HCT116 (cell line): ENCODE data around the gene SLC15A5. TPM values are rescaled to one million over a fixed set of nuclear protein-coding genes. Genes with fewer than 3 reads are reported as not detected.

ENCODE experiments used
- ATAC-seq: fragments of 200-7000 bp; cut with Tn5 transposase; 2 replicates; pipeline ENCODE4 v1.9.1; 2020; ENCODE audit warnings: mild to moderate bottlenecking, moderate library complexity
- BruUV-seq: library from RNA; stranded (reverse); fragments of 400-500 nt; replicated peaks from 2 replicates; lab custom pipeline; 2021; lab: Mats Ljungman, UMichigan
- CTCF ChIA-PET: fragments of 300-600 bp; sonication (Branson Sonifier 250); formaldehyde crosslinking; loops from one replicate; lab custom pipeline; 2021; ENCODE audit warnings: antibody characterized with exemption; lab: Charles Lee
- POLR2A ChIA-PET: fragments of 300-600, 350-600 bp; sonication (Branson Sonifier 250); formaldehyde crosslinking; loops from one replicate; lab custom pipeline; 2021; ENCODE audit warnings: antibody characterized with exemption; lab: Charles Lee
- RAD21 ChIA-PET, 2 experiments: fragments of 300-600 bp; sonication (Branson Sonifier 250); formaldehyde crosslinking; loops; one replicate each; lab custom pipeline; 2023; ENCODE audit warnings: low total read pairs in 2 of 2; ENCODE audit not compliant: uncharacterized antibody in 2 of 2, unreplicated experiment in 2 of 2, low non-redundant PET in 1 of 2; lab: Charles Lee
- DNase-seq: peaks from one replicate; pipeline ENCODE4 v3.0.0-alpha.2; 2010; ENCODE audit warnings: low read depth, low spot score
- H2AFZ ChIP-seq: fragments of 200-600 bp; shearing (Covaris generic), sonication (generic); 2 replicates; pipeline ENCODE4 v1.6.1; 2017; ENCODE audit warnings: low read depth, mixed run types, mixed read lengths, antibody characterized with exemption, low read length; ENCODE audit not compliant: poor library complexity, severe bottlenecking
- H3K27ac ChIP-seq: 2 replicates; pipeline ENCODE4 v1.5.1; 2012; ENCODE audit warnings: low read depth, low read length
- H3K27me3 ChIP-seq: fragments of 200-600 bp; sonication (generic); 2 replicates; pipeline ENCODE4 v1.6.1; 2016; ENCODE audit warnings: mixed run types, low read length, mixed read lengths; ENCODE audit not compliant: insufficient read depth
- H3K36me3 ChIP-seq, 2 experiments: fragments of 200-500 bp in 1 of 2; fragments of 200-600 bp in 1 of 2; sonication (Bioruptor generic) in 1 of 2; sonication (generic) in 1 of 2; 2 replicates each; pipeline versions ENCODE4 v1.5.1 to v1.6.1; 2014 to 2016; ENCODE audit warnings: low read length in 2 of 2, inconsistent platforms in 1 of 2, mixed read lengths in 1 of 2, mixed run types in 1 of 2; ENCODE audit not compliant: insufficient read depth in 2 of 2, control insufficient read depth in 1 of 2
- H3K4me1 ChIP-seq, 2 experiments: fragments of 200-600 bp in 1 of 2; sonication (generic) in 1 of 2; 2 replicates each; pipeline versions ENCODE4 v1.5.1 to v1.6.1; 2012 to 2017; ENCODE audit warnings: low read length in 2 of 2, inconsistent platforms in 1 of 2, mild to moderate bottlenecking in 1 of 2, mixed read lengths in 1 of 2, mixed run types in 1 of 2, moderate library complexity in 1 of 2; ENCODE audit not compliant: insufficient read depth in 2 of 2, control insufficient read depth in 1 of 2
- H3K4me2 ChIP-seq: fragments of 200-600 bp; sonication (generic); 2 replicates; pipeline ENCODE4 v1.6.1; 2017; ENCODE audit warnings: mixed run types, low read length, mixed read lengths
- H3K4me3 ChIP-seq, 2 experiments: fragments of 200-600 bp in 1 of 2; sonication (generic) in 1 of 2; replicated peaks in 1 of 2; 2 replicates each; pipeline ENCODE4 v1.5.1; 2011 to 2016; ENCODE audit warnings: low read length in 2 of 2, control low read depth in 1 of 2, low read depth in 1 of 2, mild to moderate bottlenecking in 1 of 2, mixed read lengths in 1 of 2, mixed run types in 1 of 2
- H3K79me2 ChIP-seq: fragments of 200-600 bp; sonication (generic); 2 replicates; pipeline ENCODE4 v1.6.1; 2017; ENCODE audit warnings: mild to moderate bottlenecking, mixed run types, low read length, moderate library complexity, mixed read lengths; ENCODE audit not compliant: insufficient read depth
- H3K9ac ChIP-seq: fragments of 200-600 bp; sonication (generic); 2 replicates; pipeline ENCODE4 v1.6.1; 2016; ENCODE audit warnings: low read length, mixed read lengths
- H3K9me2 ChIP-seq: fragments of 200-600 bp; sonication (generic), shearing (Covaris generic); 2 replicates; pipeline ENCODE4 v1.6.1; 2017; ENCODE audit warnings: mixed run types, mild to moderate bottlenecking, moderate library complexity; ENCODE audit not compliant: insufficient read depth
- H3K9me3 ChIP-seq, 2 experiments: fragments of 200-500 bp in 1 of 2; fragments of 200-600 bp in 1 of 2; sonication (Bioruptor generic) in 1 of 2; sonication (generic) in 1 of 2; 2 replicates each; pipeline ENCODE4 v1.6.1; 2014 to 2017; ENCODE audit warnings: low read length in 2 of 2, mixed read lengths in 2 of 2, inconsistent platforms in 1 of 2, low read depth in 1 of 2, mild to moderate bottlenecking in 1 of 2, mixed run types in 1 of 2, moderate library complexity in 1 of 2; ENCODE audit not compliant: control insufficient read depth in 1 of 2, insufficient read depth in 1 of 2
- H4K20me1 ChIP-seq: fragments of 200-600 bp; sonication (generic), shearing (Covaris generic); 2 replicates; pipeline ENCODE4 v1.6.1; 2017; ENCODE audit warnings: mixed run types, mild to moderate bottlenecking, moderate library complexity; ENCODE audit not compliant: insufficient read depth
- ATF3 ChIP-seq: IDR thresholded peaks from 2 replicates; pipeline ENCODE4 v1.6.1; 2012
- CBX3 ChIP-seq: IDR thresholded peaks from 2 replicates; pipeline ENCODE4 v1.6.1; 2012; ENCODE audit warnings: low read depth
- CEBPB ChIP-seq: IDR thresholded peaks from 2 replicates; pipeline ENCODE4 v1.6.1; 2012; ENCODE audit warnings: low read depth
- ELF1 ChIP-seq: IDR thresholded peaks from 2 replicates; pipeline ENCODE4 v1.6.1; 2012; ENCODE audit warnings: low read depth, borderline replicate concordance
- EZH2 ChIP-seq: fragments of 200-600 bp; sonication (generic); IDR thresholded peaks from 2 replicates; pipeline ENCODE4 v1.6.1; 2017; ENCODE audit warnings: antibody characterized with exemption, mixed run types
- EZH2phosphoT487 ChIP-seq: fragments of 200-600 bp; IDR thresholded peaks from 2 replicates; pipeline ENCODE4 v1.6.1; 2018; ENCODE audit warnings: antibody characterized with exemption, borderline replicate concordance
- JUND ChIP-seq: IDR thresholded peaks from 2 replicates; pipeline ENCODE4 v1.6.1; 2012
- MAX ChIP-seq: IDR thresholded peaks from 2 replicates; pipeline ENCODE4 v1.6.1; 2012
- POLR2A ChIP-seq: IDR thresholded peaks from 2 replicates; pipeline ENCODE4 v1.7.0; 2011; ENCODE audit warnings: borderline replicate concordance; ENCODE audit not compliant: insufficient read depth, insufficient read length; ENCODE audit errors: extremely low read depth
- POLR2AphosphoS5 ChIP-seq: IDR thresholded peaks from 2 replicates; pipeline ENCODE4 v1.6.1; 2011; ENCODE audit warnings: mild to moderate bottlenecking, low read depth, low read length, moderate library complexity
- REST ChIP-seq: IDR thresholded peaks from 2 replicates; pipeline ENCODE4 v1.6.1; 2012; ENCODE audit warnings: low read depth
- SIN3A ChIP-seq: IDR thresholded peaks from 2 replicates; pipeline ENCODE4 v1.6.1; 2012; ENCODE audit warnings: low read depth
- SRF ChIP-seq: IDR thresholded peaks from 2 replicates; pipeline ENCODE4 v1.6.1; 2012; ENCODE audit warnings: low read depth
- TCF7L2 ChIP-seq: IDR thresholded peaks from 2 replicates; pipeline ENCODE4 v1.7.0; 2011; ENCODE audit warnings: borderline replicate concordance, inconsistent platforms; ENCODE audit not compliant: insufficient read depth, insufficient read length; ENCODE audit errors: extremely low read depth
- ZBTB33 ChIP-seq: IDR thresholded peaks from 2 replicates; pipeline ENCODE4 v1.6.1; 2011; ENCODE audit warnings: mild to moderate bottlenecking, low read length, moderate library complexity; ENCODE audit not compliant: insufficient replicate concordance; ENCODE audit errors: extremely low read depth
- ZFX ChIP-seq: fragments of 450-650 bp; IDR thresholded peaks from 2 replicates; pipeline ENCODE4 v1.6.1; 2017
- ZNF274 ChIP-seq: fragments of 200-500 bp; sonication (Bioruptor generic); IDR thresholded peaks from 2 replicates; pipeline ENCODE4 v1.6.1; 2014; ENCODE audit warnings: mild to moderate bottlenecking, low read depth, low read length, inconsistent platforms
- intact Hi-C: fragments of 100-400 bp; cut with micrococcal nuclease; formaldehyde crosslinking; loops from 2 replicates; pipeline ENCODE4 v1.10.0; 2022
- total RNA-seq: library from RNA; stranded (reverse); gene quantifications from one replicate; pipeline ENCODE4 v1.2.1, GENCODE V29; 2021; ENCODE audit not compliant: unreplicated experiment

Gene SLC15A5
- total RNA-seq, 1 experiment from 2014 or later, result not detected

GRCh38 chr12:16271062-16271461 is 6.4 kb downstream of the SLC15A5 start:
- intact Hi-C loops, result no loop called here
- no peaks in the 10 kb centered on the region for H3K79me2 ChIP-seq
- no peaks in the 10 kb centered on the region for H3K4me1 ChIP-seq
- no peaks in the 10 kb centered on the region for H3K9me3 ChIP-seq
- no TSS peak for BruUV-seq
- H3K27me3 ChIP-seq, result no peaks in the 10 kb centered on the region; the same call in 1 of the 2 replicates
- no peak overlapping the region for H3K4me3 ChIP-seq
- H4K20me1 ChIP-seq, result no peaks in the 10 kb centered on the region
- RAD21 ChIA-PET, result no interaction called here
- CTCF ChIA-PET, result no interaction called here
- H2AFZ ChIP-seq, result no peak overlapping the region
- POLR2A ChIA-PET, result no interaction called here
- no peaks in the 10 kb centered on the region for H3K9me2 ChIP-seq
- TF ChIP-seq ELF1, result no peak
- no peak for TF ChIP-seq ZNF274
- TF ChIP-seq MAX, result no peak
- TF ChIP-seq POLR2A, result no peak
- no peak for TF ChIP-seq CEBPB
- no peak for TF ChIP-seq ATF3
- TF ChIP-seq REST, result no peak
- no peak for TF ChIP-seq POLR2AphosphoS5
- TF ChIP-seq SRF, result no peak
- no peak for TF ChIP-seq TCF7L2
- TF ChIP-seq JUND, result no peak
- TF ChIP-seq ZFX, result no peak
- TF ChIP-seq SIN3A, result no peak
- TF ChIP-seq EZH2, result no peak
- no peak for TF ChIP-seq ZBTB33
- no peak for TF ChIP-seq EZH2phosphoT487
- TF ChIP-seq CBX3, result no peak
- ATAC-seq, result no peak
- no peak overlapping the region for H3K27ac ChIP-seq
- DNase-seq, result no peak
- H3K9ac ChIP-seq, result no peak overlapping the region
- no peaks in the 10 kb centered on the region for H3K36me3 ChIP-seq
- no peak overlapping the region for H3K4me2 ChIP-seq
